Measurements from ENCODE around the gene NCAPD3. TPM values are rescaled to one million over a fixed set of nuclear protein-coding genes. Genes with fewer than 3 reads are reported as not detected.

NCAPD3 gene
- total and polyA plus RNA-seq, 12 donors = 6.0 to 25.6 (median 16.7) TPM

- H3K27ac ChIP-seq = no peak overlapping the region
- 88 to 98% (median 94%) methylated on average over 16 of the region's 16 CpGs for WGBS, 4 donors
- TF ChIP-seq CTCF (IDR thresholded peaks at IDR 0.05) (no peak), POLR2A (IDR thresholded peaks at IDR 0.05) (no peak)
- DNase-seq = no peak
- H3K4me1 ChIP-seq (replicated peaks in 1 of 2) = no peaks in the 10 kb centered on the region
- no peak overlapping the region for H3K4me3 ChIP-seq
- intact Hi-C loops (cut with DNase I) = loop anchor here in 1 of 2 donors (10.0 kb wide), 1 partner anchor 215 kb away; no protein-coding TSS in a partner anchor
- H3K9me3 ChIP-seq (replicated peaks in 1 of 3) = no peaks in the 10 kb centered on the region
- peaks cover 0 to 38% of the 10 kb centered on the region in 2 donors for H3K36me3 ChIP-seq (replicated peaks in 1 of 2)
- no peaks in the 10 kb centered on the region for H3K27me3 ChIP-seq
These were observed 74.4 kb downstream of the NCAPD3 start for GRCh38 chr11:134149371-134149770.

- WGBS, 4 donors = 94 to 100% (median 97%) methylated on average over 3 of the region's 3 CpGs
- DNase-seq = no peak
- H3K27me3 ChIP-seq = no peaks in the 10 kb centered on the region
- no peak for TF ChIP-seq CTCF (IDR thresholded peaks at IDR 0.05)
- no peak for TF ChIP-seq POLR2A (IDR thresholded peaks at IDR 0.05)
- H3K36me3 ChIP-seq (replicated peaks in 1 of 2) = peaks cover 0 to 28% of the 10 kb centered on the region in 2 donors
- intact Hi-C loops (cut with DNase I) = loop anchor here in 1 of 2 donors (10.0 kb wide), 1 partner anchor 212 kb away; no protein-coding TSS in a partner anchor
- H3K4me1 ChIP-seq (replicated peaks in 1 of 2) = no peaks in the 10 kb centered on the region
- H3K4me3 ChIP-seq = no peak overlapping the region
- H3K9me3 ChIP-seq (replicated peaks in 1 of 3) = no peaks in the 10 kb centered on the region
- no peak overlapping the region for H3K27ac ChIP-seq
These were observed 77.2 kb downstream of the NCAPD3 start for GRCh38 chr11:134146598-134146997.

- DNase-seq = no peak
- TF ChIP-seq CTCF (IDR thresholded peaks at IDR 0.05) (no peak), POLR2A (IDR thresholded peaks at IDR 0.05) (no peak)
- Histone ChIP-seq H3K27me3 (no peaks in the 10 kb centered on the region), H3K27ac (no peak overlapping the region), H3K4me1 (replicated peaks in 1 of 2) (no peaks in the 10 kb centered on the region), H3K4me3 (no peak overlapping the region), H3K36me3 (replicated peaks in 1 of 2) (peaks cover 0 to 28% of the 10 kb centered on the region in 2 donors), H3K9me3 (replicated peaks in 1 of 3) (no peaks in the 10 kb centered on the region)
- 92 to 96% (median 93%) methylated on average over 6 to 8 of the region's 8 CpGs for WGBS, 4 donors
- intact Hi-C loops (cut with DNase I) = loop anchor here in 1 of 2 donors (10.0 kb wide), 1 partner anchor 211 kb away; no protein-coding TSS in a partner anchor
These were observed 78.1 kb downstream of the NCAPD3 start for GRCh38 chr11:134145715-134146114.

DNA sequence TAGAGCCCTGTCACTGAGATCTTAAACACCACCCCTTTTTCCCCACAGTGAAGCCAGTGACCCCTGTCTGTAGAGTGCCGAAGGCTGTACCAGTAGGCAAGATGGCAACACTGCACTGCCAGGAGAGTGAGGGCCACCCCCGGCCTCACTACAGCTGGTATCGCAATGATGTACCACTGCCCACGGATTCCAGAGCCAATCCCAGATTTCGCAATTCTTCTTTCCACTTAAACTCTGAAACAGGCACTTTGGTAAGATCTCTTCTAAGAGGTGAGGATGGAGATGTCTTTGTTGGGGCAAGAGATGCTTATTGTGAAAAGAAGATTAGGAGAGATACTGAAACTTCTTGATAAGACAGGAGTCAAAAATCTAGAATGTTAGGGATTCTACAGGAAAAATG lies 79.0 kb downstream of the NCAPD3 start:
- WGBS, 4 donors = 87 to 92% (median 91%) methylated on average over 5 of the region's 5 CpGs
- peaks cover 0 to 26% of the 10 kb centered on the region in 2 donors for H3K36me3 ChIP-seq (replicated peaks in 1 of 2)

More for the DNA sequence above, 79.0 kb downstream of the NCAPD3 start:
- Histone ChIP-seq H3K4me1 (replicated peaks in 1 of 2) (peaks cover 0 to 3% of the 10 kb centered on the region in 2 donors), H3K4me3 (no peak overlapping the region), H3K27ac (no peak overlapping the region), H3K27me3 (no peaks in the 10 kb centered on the region), H3K9me3 (replicated peaks in 1 of 3) (no peaks in the 10 kb centered on the region)
- no peak for TF ChIP-seq POLR2A (IDR thresholded peaks at IDR 0.05)
- no peak for TF ChIP-seq CTCF (IDR thresholded peaks at IDR 0.05)
- intact Hi-C loops (cut with DNase I) = loop anchor here (5.0 to 10.0 kb wide), 3 partner anchors 102 to 217 kb away; no protein-coding TSS in a partner anchor
- no peak for DNase-seq

Measured in adrenal gland (tissue), 12 donors.